GM19023 (cell line): ENCODE data around the gene EPO.
A peak's percentile ranks its signal among the peaks of the same experiment; 100 is the strongest.

Source experiments
- ATAC-seq: cut with Tn5 transposase; IDR thresholded peaks from one replicate; pipeline ENCODE4 v1.9.1; 2021; ENCODE audit warnings: mild to moderate bottlenecking, moderate library complexity; ENCODE audit not compliant: unreplicated experiment

The EPO gene

DNA sequence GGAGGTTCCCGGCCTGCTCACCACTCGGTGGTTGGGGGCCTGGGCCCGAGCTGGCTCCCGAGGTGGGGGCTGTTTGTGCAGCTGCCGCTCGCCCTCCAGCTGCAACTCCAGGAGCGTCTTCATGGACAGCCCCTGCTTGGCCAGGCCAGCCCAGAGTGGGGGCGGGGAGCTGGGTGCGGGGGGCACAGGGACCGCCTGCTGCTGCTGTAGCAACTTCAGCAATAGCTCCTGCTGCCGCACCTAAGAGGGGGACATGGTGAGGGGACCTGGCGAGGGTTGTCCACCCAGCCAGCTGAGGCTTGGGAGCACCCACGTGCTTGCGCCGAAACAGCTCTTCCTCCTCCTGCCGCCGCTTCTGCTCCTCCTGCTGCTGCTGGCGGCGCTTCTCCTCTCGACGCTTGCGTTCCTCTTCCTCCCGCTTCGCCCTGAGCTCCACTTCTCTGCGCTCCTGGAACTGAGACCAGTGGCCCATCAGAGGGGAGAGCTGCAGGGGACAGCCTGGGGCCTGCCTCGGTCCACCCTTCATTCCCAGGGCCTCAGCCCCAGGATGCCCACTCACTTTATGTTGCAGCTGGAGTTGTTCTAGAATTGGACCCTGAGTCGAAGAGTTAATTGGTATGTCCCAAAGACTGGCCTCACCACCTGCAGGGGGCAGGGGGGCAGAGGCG, 37.1 kb upstream of the EPO start:
- no peak for ATAC-seq

DNA sequence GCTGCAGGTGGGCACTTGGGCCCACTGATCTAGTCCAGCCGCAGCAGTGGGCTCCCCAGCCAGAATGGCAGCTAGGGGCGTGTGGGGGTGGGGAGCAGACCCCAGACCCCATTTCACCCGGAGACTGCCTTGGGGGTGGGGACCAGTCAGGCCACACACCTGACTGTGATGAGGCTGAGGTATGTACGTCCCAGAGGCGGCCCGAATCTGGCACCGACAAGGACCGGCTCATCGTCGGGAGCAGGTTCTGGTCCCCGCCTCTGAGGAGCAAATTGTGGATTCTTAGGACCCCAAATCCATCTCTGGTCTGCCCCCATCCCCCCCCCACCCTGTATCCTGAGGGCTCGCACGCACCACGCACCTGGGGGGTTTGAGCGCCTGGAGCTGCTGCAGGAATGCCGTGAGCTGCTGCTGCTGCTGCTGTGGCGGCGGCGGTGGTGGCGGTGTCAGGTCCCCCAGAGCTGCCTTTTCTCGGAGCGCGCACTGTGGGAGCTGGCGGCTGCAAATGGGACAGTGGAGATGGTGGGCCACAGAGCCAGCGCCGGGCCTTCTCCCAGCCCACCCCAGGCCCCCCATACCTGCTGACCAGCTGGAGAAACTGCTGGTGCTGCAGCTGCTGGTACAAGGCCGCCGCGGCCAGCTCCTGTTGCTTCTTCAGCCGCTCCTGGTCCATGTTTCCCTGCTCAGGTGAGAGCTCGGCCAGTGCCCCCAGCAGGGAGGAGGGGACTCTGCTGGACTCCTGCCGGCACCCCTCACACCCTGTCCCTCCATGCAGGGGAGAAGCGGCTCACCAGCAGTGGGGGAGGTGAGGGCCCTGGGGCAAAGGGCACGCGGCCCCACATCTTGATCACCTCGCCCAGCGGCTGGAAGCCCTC, 36.4 kb upstream of the EPO start:
- no peak for ATAC-seq

DNA sequence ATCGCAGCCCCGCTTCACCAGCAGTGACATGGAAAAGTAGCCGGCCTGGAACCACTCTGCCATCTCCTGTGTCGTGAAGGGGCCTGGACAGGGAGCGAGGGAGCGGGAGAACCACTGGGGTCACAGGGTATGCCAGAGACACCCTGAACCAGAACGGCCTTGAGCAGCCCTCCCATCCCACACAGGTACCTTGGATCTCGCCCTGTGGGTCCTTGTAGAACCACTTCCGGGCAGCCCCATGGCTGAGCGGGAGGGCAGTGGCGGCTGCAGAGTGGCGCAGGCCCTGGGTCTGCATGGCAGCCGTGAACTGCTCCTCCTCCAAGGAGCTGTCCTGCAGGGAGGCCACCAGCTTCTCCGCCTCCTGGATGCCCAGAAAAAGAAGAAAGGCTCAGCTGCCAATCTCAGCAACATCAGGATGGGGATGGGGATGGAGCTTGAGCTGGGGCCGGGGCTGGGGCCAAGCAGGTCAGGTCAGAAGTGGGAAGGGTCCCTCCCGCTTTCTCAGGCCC, 35.7 kb upstream of the EPO start:
- no peak for ATAC-seq

DNA sequence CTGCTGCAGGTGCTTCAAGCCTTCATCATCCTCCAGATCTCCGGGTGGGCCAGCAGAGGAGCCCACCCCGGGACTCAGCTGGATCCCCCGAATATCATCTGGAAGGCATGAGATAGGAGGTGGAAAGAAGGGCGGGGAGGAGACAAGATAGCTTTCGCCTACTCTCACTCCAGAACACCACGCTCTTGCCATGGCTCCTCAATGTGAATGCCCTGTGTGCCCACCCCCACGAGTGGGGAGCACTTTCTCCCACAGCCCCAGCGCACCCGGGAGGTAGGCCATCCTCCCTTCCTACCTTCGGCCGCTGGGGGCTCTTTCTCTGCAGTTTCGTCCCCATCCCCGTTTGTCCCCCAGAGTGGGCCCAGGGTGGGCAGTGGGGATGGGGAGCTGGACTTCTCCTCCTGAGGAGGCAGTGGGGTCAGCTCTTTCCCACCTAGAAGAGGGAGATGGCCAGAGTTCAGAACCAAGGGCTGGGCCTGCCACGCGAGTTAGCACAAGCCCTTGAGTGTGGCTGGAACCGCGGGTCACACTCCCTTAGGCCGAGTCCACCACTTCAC, 35.1 kb upstream of the EPO start:
- ATAC-seq, result no peak

DNA sequence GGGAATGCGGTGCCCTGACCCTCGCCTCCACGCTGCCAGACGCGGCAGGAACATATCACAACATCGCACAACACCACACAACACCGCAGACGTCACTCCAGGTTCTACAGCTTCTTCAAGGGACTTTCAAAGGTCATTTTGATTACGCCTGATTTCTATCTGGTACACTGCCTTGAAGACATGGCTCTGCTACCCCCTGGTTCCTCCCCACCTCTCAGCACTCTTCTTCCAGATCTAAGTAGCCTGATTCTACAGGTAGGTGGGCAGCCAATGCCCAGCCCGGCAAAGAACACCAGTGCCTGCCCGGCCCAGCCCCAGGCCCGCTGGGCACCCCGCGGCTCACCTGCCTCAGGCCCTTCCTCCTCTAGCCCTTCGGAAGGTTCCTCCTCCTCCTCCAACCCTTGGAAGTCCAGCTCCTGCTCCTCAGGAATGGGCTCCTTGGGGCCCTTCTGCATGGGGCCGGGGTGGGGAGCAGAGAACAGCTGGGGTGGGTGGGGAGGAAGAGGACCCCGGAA, 34.6 kb upstream of the EPO start:
- no peak for ATAC-seq

DNA sequence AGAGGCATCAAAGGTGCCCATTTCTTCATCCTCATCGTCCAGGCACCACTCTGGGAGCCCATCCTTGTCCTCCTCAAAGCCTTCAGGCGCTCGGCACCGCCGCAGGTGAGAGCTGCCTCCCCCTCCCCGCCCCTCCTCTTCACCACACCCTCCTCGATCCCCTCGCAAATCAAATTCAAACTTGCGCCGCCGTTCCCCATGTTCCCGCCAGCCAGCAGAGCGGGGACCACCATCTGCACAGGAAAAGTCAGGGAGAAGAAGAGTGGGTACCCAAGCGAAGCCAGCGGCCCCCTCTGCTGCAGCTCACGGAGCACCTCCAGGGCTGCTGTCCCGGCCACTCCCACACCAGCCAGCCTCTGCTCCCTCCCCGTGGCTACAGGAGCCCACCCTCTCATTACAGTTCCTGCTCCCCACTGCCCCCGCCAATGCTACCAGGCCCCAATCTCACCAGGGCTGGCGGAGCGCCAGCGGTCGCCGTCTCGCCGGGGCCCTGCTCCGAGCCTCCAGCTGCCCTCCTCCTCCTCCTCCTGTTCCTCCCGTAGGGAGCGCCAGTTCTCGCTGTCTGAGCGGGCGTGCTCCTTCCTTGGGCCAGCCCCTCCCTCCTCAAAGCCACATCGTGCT, 34.0 kb upstream of the EPO start:
- no peak for ATAC-seq

DNA sequence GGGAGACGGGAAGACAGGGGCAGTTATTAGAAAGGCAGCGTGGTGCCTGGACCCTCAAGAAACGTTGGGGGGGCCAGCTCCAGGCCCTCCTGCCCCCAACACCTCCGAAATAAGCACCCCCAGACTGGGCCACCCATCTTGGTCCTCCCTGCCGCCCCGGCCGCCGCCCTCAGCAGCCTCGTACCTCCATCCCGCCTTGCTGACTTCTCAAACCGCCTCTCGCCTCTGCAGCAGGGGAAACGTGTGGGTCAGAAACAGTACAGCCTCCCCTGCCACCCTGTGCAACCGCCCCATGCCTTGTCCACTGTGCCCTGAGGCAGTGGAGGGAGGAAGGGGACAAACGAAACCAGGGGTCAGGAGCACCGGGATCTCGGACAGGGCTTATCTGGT, 33.5 kb upstream of the EPO start:
- ATAC-seq, result no peak

DNA sequence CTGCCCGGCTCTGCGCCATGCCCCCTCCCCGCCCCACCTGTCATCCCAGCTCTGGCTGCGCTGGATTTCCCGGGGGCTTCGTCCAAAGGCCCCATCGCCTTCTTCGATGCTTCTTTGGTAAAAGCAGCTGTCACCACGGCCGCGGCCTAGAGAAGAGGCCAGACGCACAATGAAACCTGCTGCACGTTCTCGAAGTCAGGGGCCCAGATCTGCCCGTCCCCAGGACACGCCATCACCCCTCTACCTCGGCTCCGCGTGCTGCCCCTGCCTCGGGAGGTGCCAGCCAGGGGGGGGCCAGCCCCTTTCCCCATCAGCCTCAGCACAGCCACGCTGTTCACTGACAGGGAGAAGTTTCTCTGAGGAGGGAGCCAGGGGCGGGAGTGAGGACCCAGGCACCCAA, 33.0 kb upstream of the EPO start:
- no peak for ATAC-seq

DNA sequence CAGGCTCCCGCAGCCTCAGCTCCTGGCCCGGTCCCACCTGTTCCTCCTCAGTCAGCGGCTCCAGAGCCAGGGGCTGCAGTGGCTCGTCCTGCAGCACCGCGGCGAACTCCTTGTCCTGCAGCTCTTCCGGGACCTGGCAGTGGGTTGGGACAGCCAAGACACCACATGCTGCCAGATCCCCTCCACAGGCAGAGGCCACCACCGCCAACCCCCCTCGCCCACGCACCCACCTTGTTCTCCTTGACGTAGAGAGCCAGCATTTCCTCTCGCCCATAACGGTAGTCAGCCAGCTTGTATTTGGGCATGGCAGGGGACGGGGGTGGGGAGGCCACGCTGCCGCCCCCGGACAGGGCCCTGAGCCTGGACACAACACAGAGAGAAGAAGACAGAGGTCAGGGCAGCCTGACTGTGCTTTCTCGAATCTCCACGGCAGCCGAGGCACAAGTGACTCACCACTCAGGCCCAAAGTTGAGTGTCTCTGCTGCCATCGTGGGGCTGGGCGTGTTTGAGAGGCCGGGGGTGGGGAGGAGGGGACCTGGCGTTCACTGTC, 32.4 kb upstream of the EPO start:
- ATAC-seq, result no peak

DNA sequence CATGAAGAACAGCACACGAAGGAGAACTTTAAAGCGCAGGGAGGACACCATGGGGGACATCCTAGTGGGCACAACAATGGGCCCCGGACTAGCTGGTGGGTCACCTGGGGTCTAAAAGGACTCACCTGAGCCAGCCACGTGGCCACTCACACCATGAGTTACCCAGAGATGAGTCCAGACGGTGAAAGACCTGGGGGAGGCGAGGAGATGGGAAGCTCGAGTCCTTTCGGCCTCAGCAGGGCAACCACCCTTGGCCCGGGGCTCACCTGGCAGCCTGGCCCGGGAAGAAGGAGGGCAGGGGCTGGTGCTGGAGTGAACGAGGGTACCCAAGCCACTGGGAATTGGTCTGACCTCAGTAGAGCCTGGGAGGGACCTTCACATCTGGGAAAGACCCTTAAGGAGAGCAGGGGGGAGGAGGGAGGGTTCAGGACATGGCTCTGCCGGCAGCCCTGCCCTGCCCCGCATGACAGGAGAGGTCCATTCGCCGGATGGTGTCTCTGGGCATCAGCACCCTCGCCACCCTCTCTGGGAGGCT, 31.9 kb upstream of the EPO start:
- no peak for ATAC-seq

DNA sequence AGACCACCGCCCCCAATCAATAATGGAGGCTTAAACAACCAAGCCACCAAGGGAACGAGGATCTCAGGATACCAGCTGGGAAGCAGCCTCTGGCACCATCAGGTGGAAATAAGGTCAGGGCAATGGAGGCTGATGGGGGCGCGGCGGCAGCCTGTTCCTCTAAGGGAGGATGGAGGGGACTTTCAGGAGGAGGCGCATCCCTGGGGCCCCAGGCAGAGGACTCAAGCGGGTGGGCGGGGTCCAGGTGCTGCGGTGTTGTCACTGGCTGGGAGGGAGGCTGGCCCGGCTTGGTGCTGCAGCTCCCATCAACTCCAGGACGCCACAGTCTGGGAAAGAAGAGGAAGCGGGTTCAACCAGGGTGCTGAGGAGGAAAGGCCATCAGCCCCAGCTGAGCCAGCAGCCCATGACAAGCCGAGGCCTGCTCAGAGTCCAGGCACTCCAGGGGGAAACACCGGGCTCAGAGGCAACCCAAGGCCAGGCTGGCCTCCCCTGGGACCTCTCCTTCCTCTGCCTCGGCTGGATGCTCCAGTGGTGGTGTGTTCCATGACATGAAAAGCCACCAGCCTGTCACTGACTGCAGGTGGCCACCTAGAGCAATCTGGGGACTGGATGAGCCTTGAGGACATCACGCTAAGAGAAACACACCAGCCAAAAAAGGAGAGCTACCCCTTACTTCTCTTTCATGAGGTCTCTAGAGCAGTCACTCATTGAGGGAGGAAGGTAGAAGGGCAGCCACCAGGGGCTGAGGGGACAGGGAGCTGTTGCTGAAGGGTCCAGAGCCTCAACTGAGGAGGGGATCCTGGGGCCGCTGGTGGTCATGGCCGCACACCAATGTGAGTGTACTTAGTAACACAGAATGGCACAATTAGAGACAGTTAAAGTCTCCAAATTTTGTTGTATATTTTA, 30.8 kb upstream of the EPO start:
- no peak for ATAC-seq

DNA sequence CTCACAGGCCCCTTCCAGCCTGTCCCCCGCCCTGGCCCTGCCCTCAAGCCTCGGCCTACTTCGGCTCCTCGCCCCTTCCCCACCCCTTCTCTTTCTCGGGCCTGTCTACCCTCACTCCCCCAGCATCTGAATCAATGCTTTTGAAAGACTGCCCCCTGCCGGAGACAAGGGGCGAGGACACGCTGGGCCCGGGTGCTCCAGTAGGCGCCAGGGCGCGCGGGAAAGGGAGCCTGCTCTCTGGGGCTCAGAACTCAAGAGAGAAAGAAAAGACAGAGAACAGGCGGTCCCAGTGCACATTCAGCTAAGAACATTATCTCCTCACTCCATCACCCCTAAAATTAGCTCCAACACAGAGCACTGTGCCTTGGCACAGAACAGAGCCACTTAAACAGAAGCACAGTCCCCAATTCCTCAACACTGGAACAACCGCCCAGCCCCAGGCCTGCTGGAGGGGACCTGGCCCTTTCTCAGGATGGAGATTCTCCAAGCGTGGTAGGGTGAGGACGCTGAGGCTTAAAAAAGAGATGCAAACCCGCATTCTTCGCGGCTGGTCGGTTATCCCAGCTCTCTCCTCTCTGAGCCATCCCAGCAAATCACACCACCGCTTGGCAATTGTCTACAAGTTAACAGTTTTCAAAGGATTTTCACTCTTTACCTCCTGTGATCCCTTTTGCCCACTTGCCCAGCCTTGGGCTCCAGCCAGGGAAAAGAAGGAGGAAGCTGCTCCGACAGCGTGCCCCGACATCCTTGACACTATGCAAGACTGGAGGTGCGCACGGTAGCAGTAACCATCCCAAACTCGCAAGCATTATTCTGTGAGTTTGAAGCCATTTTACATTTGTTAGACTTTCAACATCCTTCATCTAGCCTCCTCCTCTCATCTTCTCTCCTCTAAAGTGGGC, 28.3 kb upstream of the EPO start:
- ATAC-seq, result peak; percentile 39

DNA sequence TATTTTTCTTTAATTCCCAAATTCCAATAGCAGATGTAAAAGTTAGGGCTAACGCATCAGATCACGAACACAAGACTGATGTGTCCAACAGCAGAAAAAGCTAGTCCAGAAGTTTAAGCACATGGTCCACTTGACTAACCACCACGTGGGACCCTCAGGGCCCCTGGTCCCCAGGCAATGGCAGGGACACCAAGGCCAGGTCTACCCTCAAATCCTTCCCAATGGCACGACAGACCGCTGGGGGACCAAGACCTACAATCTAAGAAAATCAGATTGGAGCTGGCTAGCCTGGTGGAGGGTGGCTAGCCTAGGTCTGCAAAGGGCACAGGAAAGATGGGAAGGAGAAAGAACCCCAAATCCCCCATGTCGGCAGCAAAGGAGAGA, 27.7 kb upstream of the EPO start:
- no peak for ATAC-seq

DNA sequence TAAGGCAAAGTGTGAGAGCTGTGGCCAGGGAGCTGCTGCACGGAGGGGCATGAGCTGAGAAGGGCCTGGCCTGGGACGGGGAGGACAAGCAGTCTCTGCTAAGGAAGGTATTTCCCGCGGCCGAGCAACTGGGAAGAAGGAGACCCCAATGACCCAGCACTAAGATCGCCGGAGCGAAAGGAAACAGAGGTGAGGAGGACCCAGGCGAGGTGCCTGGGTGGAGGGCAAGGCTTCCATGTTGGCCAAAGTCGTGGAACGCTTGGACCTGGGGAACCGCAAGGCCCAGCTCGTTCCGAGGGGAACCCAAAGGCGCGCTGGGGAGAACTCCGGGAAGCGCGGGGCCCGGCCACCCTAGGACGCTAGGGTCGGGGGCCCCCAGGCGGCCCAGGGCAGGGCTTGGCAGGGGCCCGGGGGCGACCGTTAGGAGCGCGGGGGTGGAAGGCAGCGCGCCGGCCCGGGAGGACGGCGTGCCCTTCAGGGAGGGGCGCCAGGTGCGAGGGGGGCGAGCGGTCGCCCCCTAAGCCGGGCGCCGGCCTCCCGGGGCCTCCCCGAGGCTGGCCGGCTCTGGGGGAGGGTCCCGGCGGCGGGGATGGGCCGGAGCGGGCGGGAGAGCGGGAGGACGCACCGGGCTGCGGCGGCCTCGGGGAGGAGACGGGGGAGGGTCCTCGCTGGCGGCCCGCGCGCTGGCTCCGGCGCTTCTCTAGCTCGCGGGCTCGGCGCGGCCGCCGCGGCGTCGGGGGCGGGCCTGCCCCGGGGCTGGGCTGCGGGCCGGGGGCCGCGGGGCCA, 26.8 kb upstream of the EPO start:
- peak; percentile 19 for ATAC-seq

DNA sequence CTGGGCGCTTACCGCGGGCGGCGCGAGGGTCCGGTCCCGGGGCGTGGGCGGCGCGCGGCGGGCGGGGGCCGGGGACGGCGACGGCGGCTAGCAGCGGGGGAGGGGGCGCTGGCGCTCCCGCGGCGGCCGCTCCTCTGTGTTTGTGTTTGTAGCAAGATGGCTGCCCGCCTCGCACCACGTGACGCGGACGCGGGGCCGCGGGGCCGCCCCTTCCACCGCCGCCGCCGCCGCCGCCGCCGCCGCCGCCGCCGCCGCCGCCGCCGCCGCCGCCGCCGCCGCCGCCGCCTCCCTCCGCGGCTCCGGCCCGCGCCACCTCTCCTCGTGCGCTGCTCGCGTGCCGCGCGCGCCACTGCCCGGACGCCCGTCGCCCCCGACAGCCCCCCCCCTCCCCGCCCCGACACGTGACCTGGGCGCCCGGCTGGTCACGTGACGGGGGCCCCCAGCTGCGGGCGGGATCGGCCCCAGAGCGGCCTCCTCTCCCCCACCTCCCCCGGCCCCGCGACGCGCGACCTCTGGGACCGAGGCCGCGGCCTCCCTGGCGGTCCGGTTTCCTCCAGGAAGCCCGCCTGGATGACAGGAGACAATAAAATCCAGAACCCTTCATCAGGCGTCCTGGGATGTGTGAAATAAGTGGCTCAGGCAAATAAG, 26.0 kb upstream of the EPO start, which contains the start of gene GIGYF1:
Gene GIGYF1 (minus strand): TSS at position 153 of the 648 bp plus-strand sequence. CDS start 6,012 bp downstream, outside the sequence.
- peak; percentile 55 for ATAC-seq

DNA sequence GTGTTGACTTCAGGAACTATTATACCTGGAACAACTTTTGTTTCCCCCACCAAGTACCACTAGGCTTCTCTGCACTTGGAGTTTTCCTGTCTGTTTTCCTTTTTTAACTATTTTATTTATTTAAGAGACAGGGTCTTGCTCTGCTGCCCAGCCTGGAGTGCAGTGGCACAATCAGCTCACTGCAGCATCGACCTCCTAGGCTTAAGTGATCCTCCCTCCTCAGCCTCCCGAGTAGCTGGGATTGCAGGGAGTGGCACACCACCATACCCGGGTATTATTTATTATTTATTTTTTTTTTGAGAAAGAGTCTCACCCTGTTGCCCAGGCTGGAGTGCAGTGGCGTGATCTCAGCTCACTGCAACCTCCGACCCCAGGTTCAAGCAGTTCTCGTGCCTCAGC, 24.1 kb upstream of the EPO start:
- no peak for ATAC-seq

DNA sequence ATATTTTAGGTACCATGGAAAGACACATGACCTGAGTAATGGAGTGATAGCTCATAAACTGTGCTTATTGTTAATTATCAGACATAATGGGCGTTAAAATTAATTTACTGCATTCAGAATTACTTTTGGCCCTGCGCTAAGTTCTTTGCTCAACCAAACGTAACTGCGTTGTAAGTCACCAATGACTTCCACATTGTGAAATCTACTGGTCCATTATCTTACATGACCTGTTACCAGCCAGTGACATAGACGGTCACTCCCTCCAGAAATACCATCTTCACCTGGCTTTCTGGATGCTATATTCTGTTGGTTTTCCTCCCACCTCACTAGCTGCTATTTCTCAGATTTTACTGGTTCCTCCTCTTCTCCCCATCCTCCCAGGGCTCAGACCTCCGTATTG, 21.2 kb upstream of the EPO start:
- ATAC-seq, result no peak
